ENCODE measurements around the gene AKNA.
"Not testable (repeated sequence)": the region's sequence is repeated elsewhere in the genome, so short reads cannot be mapped to it uniquely, and the experiment has no call there.

The AKNA gene

DNA sequence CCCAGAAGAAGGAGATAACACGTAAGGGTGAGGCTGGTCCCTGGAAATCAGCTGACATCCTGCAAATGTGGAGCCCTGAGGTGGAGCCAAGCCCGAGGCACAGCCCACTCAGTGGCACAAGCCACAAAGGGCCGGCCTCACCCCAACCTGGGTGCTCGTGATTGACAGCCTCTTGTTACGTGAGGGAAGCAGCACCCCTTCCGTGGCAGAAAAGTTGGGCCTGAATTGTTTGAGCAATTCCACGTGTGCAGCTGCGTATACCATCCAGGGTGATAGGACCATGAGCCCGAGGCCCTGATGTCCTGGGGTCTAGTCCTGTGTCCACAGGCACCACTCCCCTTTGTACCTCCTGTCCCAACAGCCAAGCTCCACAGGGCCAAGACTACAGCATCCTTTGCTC is 53.3 kb downstream of the AKNA start:
- no peak for DNase-seq

DNA sequence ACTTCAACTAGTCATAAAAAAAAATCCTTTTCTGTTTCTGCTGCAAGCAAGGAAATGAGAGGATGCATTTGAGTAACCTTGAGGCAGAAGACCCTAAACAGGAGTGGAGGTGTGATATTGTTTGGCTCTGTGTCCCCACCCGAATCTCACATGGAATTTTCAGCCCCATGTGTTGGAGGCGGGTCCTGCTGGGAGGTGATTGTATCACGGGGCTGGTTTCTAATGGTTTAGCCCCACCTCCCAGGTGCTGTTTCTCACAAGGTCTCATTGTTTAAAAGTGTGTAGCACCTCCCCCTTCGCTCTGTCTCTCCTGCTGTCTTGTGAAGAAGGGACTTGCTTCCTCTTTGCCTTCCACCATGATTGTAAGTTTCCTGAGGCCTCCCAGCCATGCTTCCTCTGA is 54.1 kb downstream of the AKNA start:
- DNase-seq, result not testable (repeated sequence)

DNA sequence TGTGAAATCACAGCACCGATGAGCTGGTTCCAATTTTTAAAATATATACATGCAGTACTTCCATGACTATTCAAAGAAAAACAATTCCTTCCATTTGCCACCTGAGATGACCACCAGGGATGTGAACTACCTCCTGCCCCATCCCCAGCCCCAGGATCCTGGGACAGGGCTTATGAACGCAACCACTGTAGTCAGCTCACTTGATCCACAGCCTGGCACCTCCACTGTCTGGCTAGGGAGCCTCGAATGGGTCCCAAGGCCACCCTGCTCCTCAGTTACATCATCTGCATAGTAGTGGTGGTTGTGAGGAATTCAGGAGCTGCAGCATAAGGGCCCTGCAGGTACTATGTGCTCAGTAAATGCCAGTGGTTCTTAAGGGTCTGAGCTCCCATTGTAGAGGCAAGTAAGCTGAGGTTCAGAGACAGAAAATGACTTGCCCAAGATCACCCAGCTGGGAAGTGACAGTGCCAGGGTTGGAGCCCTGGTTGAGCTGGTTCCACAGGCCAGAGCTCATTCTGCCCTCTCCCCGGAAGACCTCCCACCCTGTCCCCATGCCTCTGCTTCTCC is 55.2 kb downstream of the AKNA start:
- DNase-seq, result not testable (repeated sequence)

DNA sequence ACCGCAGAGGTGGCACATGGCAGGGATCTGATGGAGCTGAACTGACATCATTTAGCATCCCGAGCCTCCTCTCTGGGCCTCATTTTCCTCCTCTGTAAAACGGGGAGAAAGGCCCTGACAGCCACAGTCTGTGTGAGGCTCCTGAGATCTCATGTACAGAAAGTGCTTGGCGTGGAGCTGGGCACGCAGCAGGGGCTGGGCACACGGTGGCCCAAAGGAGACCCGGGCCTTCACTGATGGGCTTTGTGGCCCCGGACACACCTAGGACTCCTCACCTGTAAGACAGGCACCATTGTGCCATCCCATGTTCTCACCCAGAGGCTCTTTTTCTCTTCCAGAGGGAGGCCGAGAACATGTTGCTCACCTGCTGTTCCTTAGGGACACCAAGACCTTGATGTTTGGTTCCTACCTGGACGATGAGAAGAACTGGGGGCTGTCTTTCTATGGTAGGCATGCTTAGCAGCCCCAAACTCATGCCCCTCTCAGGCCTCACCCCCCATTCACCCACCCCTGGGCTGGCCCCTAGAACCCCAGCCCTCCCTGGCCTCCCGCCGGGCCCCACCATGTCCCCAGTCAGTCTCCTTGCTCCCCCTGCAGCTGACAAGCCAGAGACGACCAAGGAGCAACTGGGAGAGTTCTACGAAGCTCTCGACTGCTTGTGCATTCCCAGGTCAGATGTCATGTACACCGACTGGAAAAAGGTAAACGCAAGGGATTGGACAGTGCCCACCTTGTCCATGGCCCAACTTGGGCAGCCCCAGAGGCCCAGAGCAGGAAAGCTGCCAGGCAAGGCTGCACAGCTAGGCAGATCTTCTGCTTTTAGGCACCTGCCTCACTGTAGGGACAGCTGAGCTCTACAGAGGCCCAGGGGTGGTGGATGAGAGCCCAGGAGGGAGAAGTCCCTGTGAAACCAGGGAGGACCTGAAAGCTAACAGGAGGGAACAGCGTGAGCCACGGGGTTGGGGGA is 56.3 kb downstream of the AKNA start:
- not testable (repeated sequence) for DNase-seq

DNA sequence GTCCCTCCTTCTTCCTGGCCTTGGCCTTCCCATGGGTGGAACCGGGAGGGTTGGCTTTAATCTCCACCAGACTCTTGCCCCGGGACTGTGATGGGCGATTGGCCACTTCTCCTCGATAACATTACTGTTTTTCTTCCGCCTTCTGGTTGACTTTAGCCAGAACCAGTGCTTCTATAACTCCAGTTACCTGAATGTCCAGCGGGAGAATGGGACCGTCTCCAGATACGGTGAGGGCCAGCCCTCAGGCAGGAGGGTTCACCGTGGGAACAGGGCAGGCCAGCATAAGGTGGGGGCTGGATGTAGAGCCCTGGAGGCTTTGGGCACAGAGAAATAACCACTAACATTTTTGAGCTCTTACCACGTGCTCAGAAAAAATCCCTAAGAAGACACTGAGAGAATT is 57.1 kb downstream of the AKNA start:
- no peak for DNase-seq

DNA sequence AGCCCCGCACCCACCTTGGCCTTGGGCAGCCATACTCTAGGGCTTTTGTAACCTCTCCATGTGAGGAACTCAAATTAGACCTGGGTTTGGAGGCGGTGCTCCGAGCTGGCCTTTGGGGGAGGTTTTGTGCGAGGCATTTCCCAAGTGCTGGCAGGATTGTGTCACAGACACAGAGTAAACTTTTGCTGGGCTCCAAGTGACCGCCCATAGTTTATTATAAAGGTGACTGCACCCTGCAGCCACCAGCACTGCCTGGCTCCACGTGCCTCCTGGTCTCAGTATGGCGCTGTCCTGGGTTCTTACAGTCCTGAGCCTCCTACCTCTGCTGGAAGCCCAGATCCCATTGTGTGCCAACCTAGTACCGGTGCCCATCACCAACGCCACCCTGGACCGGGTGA is 58.2 kb downstream of the AKNA start, which contains the start of gene ORM2:
TSS of gene ORM2 (plus strand) at position 245 of the 398 bp plus-strand sequence. CDS start at position 281, 36 bp downstream.
- not testable (repeated sequence) for DNase-seq

DNA sequence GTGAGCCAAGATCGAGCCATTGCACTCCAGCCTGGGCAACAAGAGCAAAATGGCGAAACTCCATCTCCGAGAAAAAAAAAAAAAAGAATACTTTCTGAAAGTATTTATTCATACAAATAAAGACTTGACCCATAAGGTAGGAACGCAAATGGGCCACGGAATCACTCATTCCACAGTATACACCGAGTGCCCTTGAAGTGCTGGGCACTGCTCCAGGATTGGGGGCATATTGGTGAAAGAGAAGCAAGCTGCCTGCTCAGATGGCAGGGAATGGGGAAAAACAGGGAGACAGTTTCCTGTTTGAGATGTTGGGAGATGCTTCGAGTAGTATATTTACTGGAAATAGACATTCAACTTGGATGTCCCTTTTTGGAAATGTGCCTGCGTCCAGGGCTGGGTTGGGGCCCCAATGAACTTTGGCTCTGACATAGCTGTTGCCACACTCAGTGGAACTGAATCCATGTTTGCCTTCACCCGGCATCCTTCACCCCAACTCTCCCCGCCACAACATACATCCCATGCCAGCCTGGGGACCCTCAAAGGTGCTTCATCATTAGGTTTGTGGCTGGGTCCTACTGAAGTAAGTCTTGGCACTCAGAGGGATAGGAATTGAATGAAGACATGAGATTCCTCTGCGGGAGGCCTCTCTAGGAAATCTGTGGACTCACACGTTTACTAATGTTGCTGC is 58.7 kb downstream of the AKNA start:
- DNase-seq, result not testable (repeated sequence)

DNA sequence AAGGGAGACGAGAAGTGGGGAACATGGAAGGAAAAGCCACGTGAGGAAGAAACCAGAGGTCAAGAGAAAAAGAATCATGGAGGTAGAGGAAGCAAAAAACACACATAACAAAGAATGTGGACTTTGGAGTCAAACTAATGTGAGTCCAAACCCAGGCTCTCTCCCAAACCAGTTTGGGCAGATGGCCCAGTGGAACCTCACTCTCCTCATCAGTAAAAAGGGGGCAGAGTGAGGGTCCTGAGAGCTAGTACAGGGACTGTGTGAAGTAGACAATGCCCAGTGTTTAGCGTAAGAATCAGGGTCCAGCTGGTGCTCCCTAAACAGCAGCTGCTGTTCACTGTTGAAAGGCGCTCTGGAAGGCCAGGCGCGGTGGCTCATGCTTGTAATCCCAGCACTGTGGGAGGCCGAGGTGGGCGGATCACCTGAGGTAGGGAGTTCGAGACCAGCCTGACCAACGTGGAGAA is 59.4 kb downstream of the AKNA start:
- DNase-seq, result not testable (repeated sequence)

DNA sequence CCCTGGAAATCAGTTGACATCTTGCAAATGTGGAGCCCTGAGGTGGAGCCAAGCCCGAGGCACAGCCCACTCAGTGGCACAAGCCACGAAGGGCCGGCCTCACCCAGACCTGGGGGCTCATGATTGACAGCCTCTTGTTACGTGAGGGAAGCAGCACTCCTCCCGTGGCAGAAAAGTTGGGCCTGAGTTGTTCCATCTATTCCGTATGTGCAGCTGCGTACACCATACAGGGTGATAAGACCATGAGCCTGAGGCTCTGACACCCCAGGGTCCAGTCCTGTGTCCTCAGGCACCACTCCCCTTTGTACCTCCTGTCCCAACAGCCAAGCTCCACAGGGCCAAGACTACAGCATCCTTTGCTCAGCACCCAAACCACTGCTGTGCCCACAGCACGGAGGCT is 60.0 kb downstream of the AKNA start:
- no peak for DNase-seq

DNA sequence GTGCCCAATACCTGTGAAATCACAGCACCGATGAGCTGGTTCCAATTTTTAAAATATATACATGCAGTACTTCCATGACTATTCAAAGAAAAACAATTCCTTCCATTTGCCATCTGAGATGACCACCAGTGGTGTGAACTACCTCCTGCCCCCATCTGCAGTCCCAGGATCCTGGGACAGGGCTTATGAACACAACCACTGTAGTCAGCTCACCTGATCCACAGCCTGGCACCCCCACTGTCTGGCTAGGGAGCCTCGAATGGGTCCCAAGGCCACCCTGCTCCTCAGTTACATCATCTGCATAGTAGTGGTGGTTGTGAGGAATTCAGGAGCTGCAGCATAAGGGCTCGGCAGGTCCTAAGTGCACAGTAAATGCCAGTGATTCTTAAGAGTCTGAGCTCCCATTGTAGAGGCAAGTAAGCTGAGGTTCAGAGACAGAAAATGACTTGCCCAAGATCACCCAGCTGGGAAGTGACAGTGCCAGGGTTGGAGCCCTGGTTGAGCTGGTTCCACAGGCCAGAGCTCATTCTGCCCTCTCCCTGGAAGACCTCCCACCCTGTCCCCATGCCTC is 62.0 kb downstream of the AKNA start:
- DNase-seq, result not testable (repeated sequence)

DNA sequence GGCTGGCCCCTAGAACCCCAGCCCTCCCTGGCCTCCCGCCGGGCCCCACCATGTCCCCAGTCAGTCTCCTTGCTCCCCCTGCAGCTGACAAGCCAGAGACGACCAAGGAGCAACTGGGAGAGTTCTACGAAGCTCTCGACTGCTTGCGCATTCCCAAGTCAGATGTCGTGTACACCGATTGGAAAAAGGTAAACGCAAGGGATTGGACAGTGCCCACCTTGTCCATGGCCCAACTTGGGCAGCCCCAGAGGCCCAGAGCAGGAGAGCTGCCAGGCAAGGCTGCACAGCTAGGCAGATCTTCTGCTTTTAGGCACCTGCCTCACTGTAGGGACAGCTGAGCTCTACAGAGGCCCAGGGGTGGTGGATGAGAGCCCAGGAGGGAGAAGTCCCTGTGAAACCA is 62.8 kb downstream of the AKNA start:
- not testable (repeated sequence) for DNase-seq

DNA sequence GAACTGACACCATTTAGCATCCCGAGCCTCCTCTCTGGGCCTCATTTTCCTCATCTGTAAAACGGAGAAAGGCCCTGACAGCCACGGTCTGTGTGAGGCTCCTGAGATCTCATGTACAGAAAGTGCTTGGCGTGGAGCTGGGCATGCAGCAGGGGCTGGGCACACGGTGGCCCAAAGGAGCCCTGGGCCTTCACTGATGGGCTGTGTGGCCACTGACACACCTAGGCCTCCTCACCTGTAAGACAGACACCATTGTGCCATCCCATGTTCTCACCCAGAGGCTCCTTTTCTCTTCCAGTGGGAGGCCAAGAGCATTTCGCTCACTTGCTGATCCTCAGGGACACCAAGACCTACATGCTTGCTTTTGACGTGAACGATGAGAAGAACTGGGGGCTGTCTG is 63.3 kb downstream of the AKNA start:
- DNase-seq, result no peak

DNA sequence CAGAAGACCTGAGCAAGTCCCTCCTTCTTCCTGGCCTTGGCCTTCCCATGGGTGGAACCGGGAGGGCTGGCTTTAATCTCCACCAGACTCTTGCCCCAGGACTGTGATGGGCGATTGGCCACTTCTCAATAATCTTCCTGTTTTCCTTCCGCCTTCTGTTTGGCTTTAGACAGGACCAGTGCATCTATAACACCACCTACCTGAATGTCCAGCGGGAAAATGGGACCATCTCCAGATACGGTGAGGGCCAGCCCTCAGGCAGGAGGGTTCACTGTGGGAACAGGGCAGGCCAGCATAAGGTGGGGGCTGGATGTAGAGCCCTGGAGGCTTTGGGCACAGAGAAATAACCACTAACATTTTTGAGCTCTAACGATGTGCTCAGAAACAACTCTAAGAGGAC is 63.9 kb downstream of the AKNA start:
- DNase-seq, result not testable (repeated sequence)

DNA sequence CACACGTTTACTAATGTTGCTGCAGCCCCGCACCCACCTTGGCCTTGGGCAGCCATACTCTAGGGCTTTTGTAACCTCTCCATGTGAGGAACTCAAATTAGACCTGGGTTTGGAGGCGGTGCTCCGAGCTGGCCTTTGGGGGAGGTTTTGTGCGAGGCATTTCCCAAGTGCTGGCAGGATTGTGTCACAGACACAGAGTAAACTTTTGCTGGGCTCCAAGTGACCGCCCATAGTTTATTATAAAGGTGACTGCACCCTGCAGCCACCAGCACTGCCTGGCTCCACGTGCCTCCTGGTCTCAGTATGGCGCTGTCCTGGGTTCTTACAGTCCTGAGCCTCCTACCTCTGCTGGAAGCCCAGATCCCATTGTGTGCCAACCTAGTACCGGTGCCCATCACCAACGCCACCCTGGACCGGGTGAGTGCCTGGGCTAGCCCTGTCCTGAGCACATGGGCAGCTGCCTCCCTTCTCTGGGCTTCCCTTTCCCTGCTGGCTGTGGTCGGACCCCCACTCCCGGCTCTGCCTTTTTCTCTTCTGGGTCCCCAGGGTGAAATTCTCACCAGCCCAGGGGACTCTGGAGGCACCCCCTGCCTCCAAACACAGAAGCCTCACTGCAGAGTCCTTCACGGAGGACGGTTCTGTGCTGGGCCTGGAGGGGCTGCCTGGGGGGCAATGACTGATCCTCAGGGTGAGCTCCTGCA is 64.8 kb downstream of the AKNA start, which contains the start of gene ORM1:
TSS of gene ORM1 (plus strand) at position 268 of the 701 bp plus-strand sequence. CDS start at position 304, 36 bp downstream.
- not testable (repeated sequence) for DNase-seq

DNA sequence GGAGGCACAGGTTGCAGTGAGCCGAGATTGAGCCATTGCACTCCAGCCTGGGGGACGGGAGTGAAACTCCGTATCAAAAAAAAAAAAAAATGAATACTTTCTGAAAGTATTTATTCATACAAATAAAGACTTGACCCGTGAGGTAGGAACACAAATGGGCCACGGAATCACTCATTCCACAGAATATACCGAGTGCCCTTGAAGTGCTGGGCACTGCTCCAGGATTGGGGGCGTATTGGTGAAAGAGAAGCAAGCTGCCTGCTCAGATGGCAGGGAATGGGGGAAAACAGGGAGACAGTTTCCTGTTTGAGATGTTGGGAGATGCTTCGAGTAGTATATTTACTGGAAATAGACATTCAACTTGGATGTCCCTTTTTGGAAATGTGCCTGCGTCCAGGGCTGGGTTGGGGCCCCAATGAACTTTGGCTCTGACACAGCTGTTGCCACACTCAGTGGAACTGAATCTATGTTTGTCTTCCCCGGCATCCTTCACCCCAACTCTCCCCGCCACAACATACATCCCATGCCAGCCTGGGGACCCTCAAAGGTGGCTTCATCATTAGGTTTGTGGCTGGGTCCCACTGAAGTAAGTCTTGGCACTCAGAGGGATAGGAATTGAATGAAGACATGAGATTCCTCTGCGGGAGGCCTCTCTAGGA is 65.5 kb downstream of the AKNA start:
- DNase-seq, result not testable (repeated sequence)

DNA sequence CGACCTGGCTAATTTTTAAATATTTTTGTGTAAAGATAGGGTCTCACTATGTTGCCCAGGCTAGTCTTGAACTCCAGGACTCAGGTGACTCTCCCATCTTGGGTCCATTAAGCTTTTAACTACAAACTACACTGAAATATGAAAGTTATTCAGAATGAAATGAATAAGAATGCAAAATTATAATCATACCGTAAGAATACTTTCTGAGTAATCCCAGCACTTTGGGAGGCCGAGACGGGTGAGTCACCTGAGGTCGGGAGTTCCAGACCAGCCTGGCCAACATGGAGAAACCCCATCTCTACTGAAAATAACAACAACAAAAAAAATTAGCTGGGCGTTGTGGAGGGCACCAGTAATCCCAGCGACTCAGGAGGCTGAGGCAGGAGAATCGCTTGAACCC is 66.0 kb downstream of the AKNA start:
- no peak for DNase-seq

DNA sequence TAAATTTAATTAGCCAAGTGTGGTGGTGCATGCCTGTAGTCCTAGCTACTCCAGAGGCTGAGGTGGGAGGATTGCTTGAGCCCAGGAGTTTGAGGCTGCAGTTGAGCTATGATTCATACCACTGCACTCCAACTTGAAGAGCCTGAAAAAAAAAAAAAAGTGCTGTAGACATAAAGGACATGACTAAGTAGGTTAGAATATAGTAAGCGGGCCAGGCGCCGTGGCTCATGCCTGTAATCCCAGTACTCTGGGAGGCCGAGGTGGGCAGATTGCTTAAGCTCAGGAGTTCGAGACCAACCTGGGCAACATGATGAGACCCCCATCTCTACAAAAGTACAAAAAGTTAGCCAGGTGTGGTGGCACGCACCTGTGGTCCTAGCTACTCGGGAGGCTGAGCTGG is 67.1 kb downstream of the AKNA start:
- not testable (repeated sequence) for DNase-seq

DNA sequence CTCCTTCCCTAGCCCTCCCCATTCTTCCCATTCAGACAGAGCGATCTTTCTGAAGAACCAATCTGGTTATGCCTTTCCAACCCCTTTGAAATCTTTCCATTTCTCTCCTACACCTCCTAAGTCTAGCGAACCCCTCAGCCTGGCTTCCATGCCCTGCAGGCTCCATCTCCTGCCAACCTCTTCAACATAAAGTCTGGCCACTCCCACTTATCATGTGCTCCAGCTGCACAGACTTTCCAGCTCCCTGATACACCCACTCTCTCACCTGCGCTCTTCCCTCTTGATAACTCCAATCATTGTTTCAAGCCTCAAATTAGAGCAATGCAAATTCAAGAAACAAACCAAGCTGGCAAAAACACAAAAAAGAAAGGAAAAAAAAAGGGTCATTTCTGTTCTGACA is 68.6 kb downstream of the AKNA start:
- DNase-seq, result no peak

DNA sequence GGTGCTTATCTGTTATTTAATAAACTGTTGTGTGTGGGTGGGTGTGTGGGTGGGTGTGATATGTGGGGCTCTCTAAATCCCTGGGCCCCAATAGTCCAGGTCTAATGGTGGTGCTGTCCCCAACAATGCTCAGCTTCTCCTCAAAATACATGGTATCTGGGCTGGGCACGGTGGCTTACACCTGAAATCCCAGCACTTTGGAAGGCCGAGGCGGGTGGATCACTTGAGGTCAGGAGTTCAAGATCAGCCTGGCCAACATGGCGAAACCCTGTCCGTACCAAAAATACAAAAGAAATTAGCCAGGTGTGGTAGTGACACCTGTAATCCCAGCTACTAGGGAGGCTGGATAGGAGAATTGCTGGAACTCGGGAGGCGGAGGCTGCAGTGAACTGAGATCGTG is 69.4 kb downstream of the AKNA start:
- no peak for DNase-seq

DNA sequence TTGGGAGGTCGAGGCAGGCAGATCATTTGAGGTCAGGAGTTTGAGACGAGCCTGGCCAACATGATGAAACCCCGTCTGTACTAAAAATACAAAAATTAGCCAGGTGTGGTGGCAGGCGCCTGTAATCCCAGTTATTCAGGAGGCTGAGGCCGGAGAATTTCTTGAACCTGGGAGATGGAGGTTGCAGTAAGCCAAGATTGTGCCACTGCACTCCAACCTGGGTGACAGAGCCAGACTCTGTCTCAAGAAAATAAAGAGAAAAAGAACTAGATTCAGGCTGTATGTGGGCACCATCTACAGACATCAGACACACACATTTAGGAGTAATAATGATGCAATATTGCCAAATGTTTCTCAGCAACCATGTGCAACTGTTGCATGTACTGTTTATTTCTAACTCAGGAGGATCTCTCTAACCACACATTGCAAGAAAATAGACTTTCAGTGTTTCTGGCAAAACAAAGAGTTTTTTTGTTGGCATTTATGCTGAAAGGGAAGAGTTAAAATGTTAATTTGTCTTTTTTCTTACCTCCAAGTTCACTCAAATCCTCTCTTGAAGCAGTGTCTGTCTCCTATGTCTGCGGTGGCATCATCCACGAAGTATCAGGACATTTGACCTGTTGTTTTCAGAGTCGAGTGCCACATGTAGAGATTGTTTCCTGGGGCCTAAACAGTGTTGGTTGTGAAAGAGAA is 70.0 kb downstream of the AKNA start:
- no peak for DNase-seq

DNA sequence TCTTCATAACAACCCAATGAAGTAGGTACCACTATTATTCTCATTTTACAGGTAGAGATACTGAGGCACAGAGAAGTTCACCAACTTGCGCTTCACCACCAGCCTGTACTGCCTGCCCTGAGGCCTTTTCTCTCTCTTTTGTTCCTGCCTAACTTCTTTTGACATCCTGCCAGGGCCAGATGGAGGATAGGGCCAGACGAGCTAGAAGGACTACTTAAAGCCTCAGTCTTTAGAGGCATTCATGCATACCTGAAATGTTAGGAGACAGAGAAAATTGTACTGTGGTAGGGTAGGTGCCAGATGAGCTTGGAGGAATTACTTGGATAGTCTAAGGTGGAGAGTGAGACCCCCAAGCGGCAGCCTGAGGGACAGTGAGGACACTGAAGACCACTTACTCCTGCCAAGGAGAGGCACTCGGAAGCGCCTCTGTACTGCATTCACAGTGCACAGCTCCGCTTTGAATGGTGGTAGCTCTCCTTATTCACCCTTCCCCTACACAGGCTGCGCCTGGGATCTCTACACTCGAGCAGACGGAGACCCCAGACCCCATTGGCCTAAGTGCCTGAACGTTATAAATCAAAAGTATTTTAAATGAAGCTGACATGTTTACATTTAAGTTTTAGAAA is 71.1 kb downstream of the AKNA start:
- no peak for DNase-seq
